ENCODE results near the gene TERT. TPM values are rescaled to one million over a fixed set of nuclear protein-coding genes. Genes with fewer than 3 reads are reported as not detected.

TERT gene
- total RNA-seq, 1 experiment from 2014 or later = 3.9 TPM

GRCh38 chr5:1206521-1207412 is 88.1 kb downstream of the TERT start:
- no peak for DNase-seq (ENCODE audit: low read depth)

GRCh38 chr5:1205255-1206180 is 89.3 kb downstream of the TERT start:
- no peak for DNase-seq (ENCODE audit: low read depth)

GRCh38 chr5:1204693-1205242 is 90.1 kb downstream of the TERT start:
- peak; percentile 19 for DNase-seq (ENCODE audit: low read depth)

- no peak for DNase-seq (ENCODE audit: low read depth)
Observed at GRCh38 chr5:1203968-1204692, 90.7 kb downstream of the TERT start.

GRCh38 chr5:1203311-1203967 is 91.4 kb downstream of the TERT start:
- DNase-seq (ENCODE audit: low read depth) = no peak

Other genes with a start within 250 kb of the TERT start
- gene SLC12A7, start 183.0 kb downstream of the TERT start, total RNA-seq (2014; rRNA removed; shearing (Covaris generic)) = 3.0 and 3.2 TPM in 2 replicates
- gene SLC6A19, start 93.5 kb downstream of the TERT start, total RNA-seq (2014; rRNA removed; shearing (Covaris generic)) = not detected in 2 replicates
- not detected in 2 replicates for gene SLC6A18, start 69.7 kb downstream of the TERT start, total RNA-seq (2014; rRNA removed; shearing (Covaris generic))
- gene CLPTM1L, start 50.0 kb upstream of the TERT start, total RNA-seq (2014; rRNA removed; shearing (Covaris generic)) = 176 and 204 TPM in 2 replicates
- gene SLC6A3, start 150.4 kb upstream of the TERT start, total RNA-seq (2014; rRNA removed; shearing (Covaris generic)) = not detected in 2 replicates
- gene LPCAT1, start 228.9 kb upstream of the TERT start, total RNA-seq (2014; rRNA removed; shearing (Covaris generic)) = 20.9 and 22.6 TPM in 2 replicates

Data from Daoy (cell line).